ENCODE data around the gene TTC39B.
"Not testable (repeated sequence)": the region's sequence is repeated elsewhere in the genome, so short reads cannot be mapped to it uniquely, and the experiment has no call there.

Gene TTC39B

GRCh38 chr9:15262581-15262980, 44.4 kb downstream of the TTC39B start:
- no peak for DNase-seq

DNA sequence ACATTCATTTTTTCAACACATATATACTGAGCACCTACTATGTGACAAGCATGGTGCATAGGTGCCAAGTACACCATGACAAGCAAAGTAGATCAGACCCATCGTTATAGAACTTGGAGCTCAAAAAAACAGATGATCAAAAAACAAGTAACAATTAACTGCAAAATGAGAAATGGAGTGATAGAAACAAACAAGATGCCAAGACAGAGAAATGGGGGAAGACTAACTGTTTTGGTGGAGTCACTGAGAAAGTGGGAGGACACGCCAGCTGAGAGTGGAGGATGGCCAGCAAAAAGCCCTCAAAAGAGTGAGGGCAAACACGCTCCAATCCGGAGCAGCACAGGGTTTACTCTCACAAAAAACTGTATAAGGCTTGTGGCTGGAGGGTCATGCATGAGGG, 50.6 kb downstream of the TTC39B start:
- DNase-seq = no peak

- DNase-seq = no peak
These were observed 53.2 kb downstream of the TTC39B start for GRCh38 chr9:15253786-15254185.

- DNase-seq = no peak
These were observed 53.8 kb downstream of the TTC39B start for GRCh38 chr9:15253197-15253596.

DNA sequence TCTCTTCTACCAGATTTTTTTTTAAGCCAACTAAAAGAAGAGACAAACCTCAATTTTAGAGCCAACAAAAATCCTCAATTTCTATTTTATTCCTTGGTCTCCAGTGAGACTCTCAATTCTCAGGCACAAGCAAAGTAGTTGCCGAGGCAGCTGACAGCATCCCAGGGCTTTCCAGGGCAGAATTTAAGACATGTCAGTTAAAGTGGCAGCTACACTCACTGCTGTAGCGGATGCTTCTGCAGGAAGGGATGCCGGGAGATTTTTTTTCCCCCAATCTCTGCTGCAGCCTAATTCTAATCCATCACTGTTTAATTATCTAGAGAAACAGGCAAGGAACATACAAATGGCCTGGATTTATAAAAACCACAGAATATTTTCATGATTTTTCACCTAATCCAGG, 57.0 kb downstream of the TTC39B start:
- peak; percentile 8 for DNase-seq

GRCh38 chr9:15249042-15249818, 57.8 kb downstream of the TTC39B start:
- DNase-seq = no peak

GRCh38 chr9:15248621-15249020, 58.4 kb downstream of the TTC39B start:
- DNase-seq = peak; percentile 18

GRCh38 chr9:15248081-15248480, 58.9 kb downstream of the TTC39B start:
- no peak for DNase-seq

DNA sequence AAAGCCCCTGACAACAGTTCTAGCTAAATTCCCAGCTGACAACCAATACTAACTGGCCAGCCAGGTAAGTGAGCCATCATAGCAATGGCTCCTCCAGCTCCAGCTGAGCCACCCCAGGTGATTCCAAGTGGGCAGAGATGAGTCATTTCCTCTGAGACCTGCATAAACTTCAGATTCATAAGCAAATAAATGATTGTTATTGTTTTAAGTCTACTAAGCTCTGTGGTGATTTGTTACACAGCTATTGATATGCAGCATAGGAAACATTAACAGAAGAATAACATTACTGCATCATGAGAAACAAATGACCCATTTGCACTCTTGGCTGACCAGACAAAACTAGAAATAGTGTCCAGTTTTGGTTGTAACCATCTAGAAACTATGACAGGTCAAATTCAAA, 60.3 kb downstream of the TTC39B start:
- DNase-seq = no peak

GRCh38 chr9:15246243-15246642, 60.8 kb downstream of the TTC39B start:
- no peak for DNase-seq

GRCh38 chr9:15244001-15244441, 63.0 kb downstream of the TTC39B start:
- DNase-seq = no peak

- DNase-seq = no peak
These were observed 63.9 kb downstream of the TTC39B start for GRCh38 chr9:15243081-15243480.

GRCh38 chr9:15240927-15241326, 66.1 kb downstream of the TTC39B start:
- DNase-seq = no peak

- DNase-seq = no peak
These were observed 67.2 kb downstream of the TTC39B start for GRCh38 chr9:15239816-15240215.

DNA sequence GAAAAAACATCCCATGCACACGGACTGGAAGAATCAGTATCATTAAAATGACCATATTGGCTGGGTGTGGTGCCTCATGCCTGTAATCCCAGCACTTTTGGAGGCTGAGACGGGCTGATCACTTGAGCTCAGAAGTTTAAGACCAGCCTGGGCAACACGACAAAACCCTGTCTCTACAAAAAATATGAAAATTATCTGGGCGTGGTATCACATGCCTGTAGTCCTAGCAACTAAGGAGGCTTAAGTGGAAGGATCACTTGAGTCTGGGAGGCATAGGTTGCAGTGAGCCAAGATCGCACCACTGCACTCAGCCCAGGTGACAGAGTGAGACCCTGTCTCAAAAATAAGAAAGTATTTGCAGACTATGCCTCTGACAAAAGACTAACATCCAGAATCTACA, 68.4 kb downstream of the TTC39B start:
- DNase-seq = no peak

DNA sequence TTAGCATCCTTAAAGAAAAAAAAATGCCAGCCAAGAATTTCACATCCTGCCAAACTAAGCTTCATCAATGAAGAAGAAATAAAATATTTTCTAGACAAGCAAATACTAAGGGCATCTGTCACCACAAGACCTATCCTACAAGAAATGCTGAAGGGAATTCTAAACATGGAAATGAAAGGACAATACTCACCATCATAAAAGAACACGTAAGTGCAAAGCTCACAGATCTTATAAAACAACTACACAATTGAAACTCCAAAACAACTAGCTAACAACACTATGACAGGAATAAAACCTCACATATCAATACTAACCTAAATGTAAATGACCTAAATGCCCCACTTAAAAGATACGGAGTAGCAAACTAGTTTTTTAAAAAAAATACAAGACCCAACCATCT, 71.4 kb downstream of the TTC39B start:
- DNase-seq = no peak

DNA sequence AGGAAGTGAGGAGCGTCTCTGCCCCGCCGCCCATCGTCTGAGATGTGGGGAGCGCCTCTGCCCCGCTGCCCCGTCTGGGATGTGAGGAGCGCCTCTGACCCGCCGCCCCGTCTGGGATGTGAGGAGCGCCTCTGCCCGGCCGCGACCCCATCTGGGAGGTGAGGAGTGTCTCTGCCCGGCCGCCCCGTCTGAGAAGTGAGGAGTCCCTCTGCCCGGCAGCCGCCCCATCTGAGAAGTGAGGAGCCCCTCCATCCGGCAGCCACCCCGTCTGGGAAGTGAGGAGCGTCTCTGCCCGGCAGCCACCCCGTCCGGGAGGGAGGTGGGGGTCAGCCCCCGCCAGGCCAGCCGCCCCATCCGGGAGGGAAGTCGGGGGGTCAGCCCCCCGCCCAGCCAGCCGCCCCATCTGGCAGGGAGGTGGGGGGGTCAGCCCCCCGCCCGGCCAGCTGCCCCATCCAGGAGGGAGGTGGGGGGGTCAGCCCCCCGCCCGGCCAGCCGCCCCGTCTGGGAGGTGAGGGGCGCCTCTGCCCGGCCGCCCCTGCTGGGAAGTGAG, 73.0 kb downstream of the TTC39B start:
- DNase-seq = not testable (repeated sequence)

GRCh38 chr9:15232706-15233280, 74.2 kb downstream of the TTC39B start:
- DNase-seq = not testable (repeated sequence)

DNA sequence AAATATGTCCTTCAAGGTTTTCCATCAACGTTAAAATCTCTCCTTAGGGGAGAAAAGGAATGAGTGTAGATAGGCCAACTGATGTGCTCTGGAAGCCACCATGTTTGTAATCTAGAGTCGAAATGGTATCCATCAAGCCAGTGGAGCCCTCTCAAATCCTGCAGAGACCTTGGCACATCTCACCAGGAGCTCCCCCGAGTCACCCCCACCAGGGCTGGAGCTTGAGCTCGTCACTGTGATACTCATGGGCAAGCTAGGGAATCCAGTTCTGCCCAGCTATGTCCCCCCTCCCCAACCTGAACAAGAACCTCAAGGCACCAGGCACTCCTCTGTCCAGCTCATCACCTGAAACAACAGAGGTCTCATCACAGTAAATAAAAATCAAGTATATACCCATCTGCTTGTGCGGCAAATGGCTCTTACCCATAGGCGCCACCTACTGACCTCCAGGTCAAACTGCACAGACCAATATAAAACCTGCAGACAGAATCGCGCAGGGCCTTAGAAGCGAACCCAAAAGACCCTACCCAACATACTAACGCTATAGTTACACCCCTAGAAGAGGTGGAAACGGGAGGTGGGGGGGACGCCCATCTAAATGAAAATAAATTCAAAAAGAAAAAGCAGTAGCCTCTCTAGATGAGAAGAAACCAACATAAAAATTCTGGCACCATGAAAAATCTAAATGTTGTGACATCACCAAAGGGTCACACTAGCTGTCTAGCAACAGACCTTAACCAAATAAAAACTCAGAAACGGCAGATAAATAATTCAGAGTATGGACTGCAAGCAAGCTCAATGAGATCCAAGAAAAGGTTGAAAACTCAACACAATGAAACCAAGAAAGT, 75.0 kb downstream of the TTC39B start:
- no peak for DNase-seq

- no peak for DNase-seq
These were observed 77.6 kb downstream of the TTC39B start for GRCh38 chr9:15229409-15229808.

DNA sequence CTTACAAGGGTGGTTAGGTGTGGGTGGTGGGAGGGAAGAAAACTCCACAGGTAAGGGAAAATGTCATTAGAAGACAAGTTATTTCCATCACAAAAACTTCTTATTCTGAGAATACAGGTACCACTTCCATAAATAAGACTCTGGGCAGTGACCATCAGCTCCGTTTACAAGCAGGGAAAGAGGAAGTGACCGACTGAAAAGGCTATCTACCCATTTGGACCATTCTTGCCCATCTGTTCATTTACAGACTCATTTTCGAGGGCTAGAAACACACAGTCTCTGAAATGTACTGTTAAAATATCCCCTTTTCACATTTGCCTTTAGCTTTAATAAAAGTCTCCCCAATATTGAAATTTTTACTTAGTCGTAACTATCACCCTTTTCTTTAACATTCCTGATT, 79.5 kb downstream of the TTC39B start:
- DNase-seq = no peak

- no peak for DNase-seq
These were observed 81.4 kb downstream of the TTC39B start for GRCh38 chr9:15225564-15226126.

DNA sequence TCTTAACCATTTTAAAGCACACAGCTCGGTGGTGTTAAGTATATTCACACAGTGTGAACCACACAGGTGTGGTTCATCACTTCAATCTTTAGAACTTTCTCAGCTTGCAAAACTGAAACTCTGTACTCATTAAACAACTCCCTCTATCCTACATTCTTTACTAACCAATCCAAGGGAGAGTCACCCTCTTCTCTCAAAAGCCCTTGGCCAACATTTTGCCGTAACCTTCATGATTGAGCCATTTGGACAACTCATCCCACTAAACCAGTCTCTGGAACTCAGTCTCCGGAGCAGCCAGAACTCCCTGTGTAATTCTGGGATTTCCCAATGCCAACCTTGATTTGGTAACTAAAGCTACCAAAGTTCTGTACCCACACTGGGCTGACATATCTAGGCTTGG, 84.7 kb downstream of the TTC39B start:
- DNase-seq = no peak

All from NCI-H1694 treated with DMSO at 0.1 percent for 48 hours (cell line).